Gastroesophageal sphincter (tissue), 4 donors: ENCODE data around the gene DDX1. TPM values are rescaled to one million over a fixed set of nuclear protein-coding genes. Genes with fewer than 3 reads are reported as not detected.

Experiments
- ATAC-seq: fragments of 150-250 bp; one replicate; pipeline ENCODE4 v1.9.1; 2016; ENCODE audit warnings: mild to moderate bottlenecking, moderate library complexity
- H3K27ac ChIP-seq, 4 donors: fragments of 200-600 bp; sonication (generic) in 3 of 4; 1 replicate in 3 of 4; 2 replicates in 1 of 4; pipeline ENCODE4 v1.5.1; 2016 to 2019
- H3K27me3 ChIP-seq: fragments of 200-600 bp; sonication (generic); one replicate; pipeline ENCODE4 v1.5.1; 2019
- H3K36me3 ChIP-seq, 2 donors: fragments of 200-600 bp; sonication (generic); one replicate each; pipeline ENCODE4 v1.5.1; 2019; ENCODE audit warnings: control low read depth in 1 of 2
- H3K4me1 ChIP-seq, 3 donors: fragments of 200-600 bp; sonication (generic); 1 replicate in 2 of 3; 2 replicates in 1 of 3; pipeline ENCODE4 v1.5.1; 2016 to 2019; ENCODE audit warnings: control low read depth in 2 of 3
- H3K4me3 ChIP-seq, 2 donors: fragments of 200-600 bp; sonication (generic); one replicate each; pipeline ENCODE4 v1.5.1; 2019; ENCODE audit warnings: mild to moderate bottlenecking in 1 of 2, moderate library complexity in 1 of 2
- H3K9me3 ChIP-seq, 3 donors: fragments of 200-600 bp; sonication (generic); one replicate each; pipeline ENCODE4 v1.5.1; 2017 to 2019; ENCODE audit warnings: control low read depth in 2 of 3
- CTCF ChIP-seq, 4 experiments: fragments of 200-600 bp in 2 of 4; fragments of 450-650 bp in 2 of 4; sonication (generic) in 1 of 4; IDR thresholded peaks; one replicate each; pipeline ENCODE4 v1.5.1; 2017 to 2019; ENCODE audit warnings: antibody characterized with exemption in 4 of 4, mild to moderate bottlenecking in 2 of 4, moderate library complexity in 2 of 4
- EP300 ChIP-seq: sonication (generic); formaldehyde crosslinking; IDR thresholded peaks from one replicate; pipeline ENCODE4 v1.6.1; 2017; ENCODE audit warnings: antibody characterized with exemption, mild to moderate bottlenecking
- POLR2A ChIP-seq, 2 donors: fragments of 450-650 bp; IDR thresholded peaks; one replicate each; pipeline ENCODE4 v1.6.1; 2017; ENCODE audit warnings: antibody characterized with exemption in 2 of 2, mild to moderate bottlenecking in 2 of 2, moderate library complexity in 1 of 2
- POLR2AphosphoS5 ChIP-seq: sonication (generic); formaldehyde crosslinking; IDR thresholded peaks from one replicate; pipeline ENCODE4 v1.6.1; 2017; ENCODE audit warnings: antibody characterized with exemption
- WGBS, 2 donors: methylation state at CpG; one replicate each; pipeline ENCODE4 v1.1.5; 2018; ENCODE audit warnings: low coverage in 1 of 2; 5-methylcytosine and 5-hydroxymethylcytosine counted together
- total RNA-seq, 4 donors: library from RNA; depleted of rRNA; stranded (reverse); fragments of >200 nt; gene quantifications; one replicate each; pipeline ENCODE4 v1.1.0, GENCODE V29; 2016

DDX1 gene
- total RNA-seq, 4 donors from 2014 or later, result 66.7 to 88.9 (median 67.4) TPM

GRCh38 chr2:15643791-15644585, 52.3 kb downstream of the DDX1 start:
- TF ChIP-seq POLR2AphosphoS5 (no peak), POLR2A (IDR thresholded peaks at IDR 0.05) (no peak), CTCF (IDR thresholded peaks at IDR 0.05) (no peak), EP300 (no peak)
- Histone ChIP-seq H3K27me3 (no peaks in the 10 kb centered on the region), H3K27ac (no peak overlapping the region), H3K9me3 (peaks cover 0 to 8% (median 0%) of the 10 kb centered on the region in 3 donors), H3K4me3 (no peak overlapping the region), H3K4me1 (peaks cover 0 to 17% (median 7%) of the 10 kb centered on the region in 3 donors), H3K36me3 (peaks cover 0 to 10% of the 10 kb centered on the region in 2 donors)
- 65 to 87% methylated on average over 4 of the region's 4 CpGs for WGBS, 2 donors
- no peak for ATAC-seq

DNA sequence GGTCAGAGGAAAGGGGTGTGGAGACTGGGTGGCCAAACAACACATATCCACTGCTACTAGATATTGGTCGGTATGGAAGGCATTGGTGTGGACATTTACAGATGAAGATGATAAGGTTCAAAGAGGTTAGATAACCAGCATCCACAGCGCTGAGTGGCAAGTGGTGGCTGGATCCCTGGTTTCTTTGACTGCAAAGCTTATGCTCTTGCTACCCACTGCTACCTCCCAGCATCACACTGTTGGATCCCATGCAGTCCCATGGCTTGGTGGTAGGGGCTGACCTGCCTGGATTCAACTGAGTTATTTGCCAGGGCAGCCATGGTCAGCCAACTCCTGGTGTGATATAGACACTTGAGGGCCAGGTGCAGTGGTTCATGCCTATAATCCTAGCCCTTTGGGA, 53.6 kb downstream of the DDX1 start:
- Histone ChIP-seq H3K9me3 (peaks cover 0 to 8% (median 0%) of the 10 kb centered on the region in 3 donors), H3K4me3 (no peak overlapping the region), H3K4me1 (peaks cover 0 to 6% (median 3%) of the 10 kb centered on the region in 3 donors), H3K36me3 (peaks cover 0 to 10% of the 10 kb centered on the region in 2 donors), H3K27ac (no peak overlapping the region), H3K27me3 (no peaks in the 10 kb centered on the region)
- 83% methylated on average over 2 of the region's 2 CpGs; no CpG with 5 or more reads in 1 of the 2 donors for WGBS, 2 donors
- no peak for ATAC-seq
- TF ChIP-seq EP300 (no peak), POLR2A (IDR thresholded peaks at IDR 0.05) (no peak), POLR2AphosphoS5 (no peak), CTCF (IDR thresholded peaks at IDR 0.05) (no peak)

- no peaks in the 10 kb centered on the region for H3K27me3 ChIP-seq
- WGBS, 2 donors, result 53 to 77% methylated on average over 3 to 7 of the region's 9 CpGs
Measured at GRCh38 chr2:15645720-15646385, 54.2 kb downstream of the DDX1 start.

GRCh38 chr2:15646661-15647060, 55.0 kb downstream of the DDX1 start:
- H3K4me3 ChIP-seq, result no peak overlapping the region
- 77 to 94% methylated on average over 2 to 3 of the region's 6 CpGs for WGBS, 2 donors
- TF ChIP-seq CTCF (IDR thresholded peaks at IDR 0.05), result no peak
- no peak for TF ChIP-seq POLR2AphosphoS5
- no peak for TF ChIP-seq EP300
- TF ChIP-seq POLR2A (IDR thresholded peaks at IDR 0.05), result no peak
- H3K9me3 ChIP-seq, result peaks cover 0 to 6% (median 0%) of the 10 kb centered on the region in 3 donors
- peaks cover 0 to 3% of the 10 kb centered on the region in 2 donors for H3K36me3 ChIP-seq
- H3K4me1 ChIP-seq, result no peaks in the 10 kb centered on the region
- H3K27me3 ChIP-seq, result no peaks in the 10 kb centered on the region
- no peak for ATAC-seq
- H3K27ac ChIP-seq, result no peak overlapping the region

More at GRCh38 chr2:15645720-15646385, 54.2 kb downstream of the DDX1 start:
- TF ChIP-seq POLR2AphosphoS5, result no peak
- TF ChIP-seq POLR2A (IDR thresholded peaks at IDR 0.05), result no peak
- no peak for TF ChIP-seq EP300
- TF ChIP-seq CTCF (IDR thresholded peaks at IDR 0.05), result no peak
- Histone ChIP-seq H3K36me3 (peaks cover 0 to 10% of the 10 kb centered on the region in 2 donors), H3K4me3 (no peak overlapping the region), H3K4me1 (peaks cover 0 to under 1% (median 0%) of the 10 kb centered on the region in 3 donors), H3K9me3 (peaks cover 0 to 8% (median 0%) of the 10 kb centered on the region in 3 donors), H3K27ac (no peak overlapping the region)
- no peak for ATAC-seq
